ENCODE measurements around the gene FAN1.
A peak's percentile ranks its signal among the peaks of the same experiment; 100 is the strongest.

FAN1 gene

DNA sequence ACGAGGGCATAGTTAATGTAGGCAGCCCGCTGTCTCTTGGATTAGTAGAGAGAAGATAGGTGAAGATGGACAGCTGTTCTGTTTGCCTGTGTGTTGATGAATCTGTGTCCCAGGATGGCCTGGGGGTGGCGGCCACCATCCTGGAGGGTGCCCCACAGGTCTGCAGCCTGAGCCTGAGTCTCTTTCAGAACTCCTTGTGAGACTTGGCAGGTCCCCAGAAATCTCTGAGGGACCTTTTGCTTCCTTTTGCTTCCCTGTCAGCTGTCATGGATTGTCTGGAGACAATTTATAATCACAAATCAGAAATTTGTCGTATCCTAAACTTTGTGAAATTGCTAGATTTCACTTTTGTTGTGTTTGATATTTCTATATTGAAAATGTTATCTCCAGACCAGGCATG is 17.4 kb downstream of the FAN1 start:
- DNase-seq (ENCODE audit: low read depth in 2 of 2) = no peak

DNA sequence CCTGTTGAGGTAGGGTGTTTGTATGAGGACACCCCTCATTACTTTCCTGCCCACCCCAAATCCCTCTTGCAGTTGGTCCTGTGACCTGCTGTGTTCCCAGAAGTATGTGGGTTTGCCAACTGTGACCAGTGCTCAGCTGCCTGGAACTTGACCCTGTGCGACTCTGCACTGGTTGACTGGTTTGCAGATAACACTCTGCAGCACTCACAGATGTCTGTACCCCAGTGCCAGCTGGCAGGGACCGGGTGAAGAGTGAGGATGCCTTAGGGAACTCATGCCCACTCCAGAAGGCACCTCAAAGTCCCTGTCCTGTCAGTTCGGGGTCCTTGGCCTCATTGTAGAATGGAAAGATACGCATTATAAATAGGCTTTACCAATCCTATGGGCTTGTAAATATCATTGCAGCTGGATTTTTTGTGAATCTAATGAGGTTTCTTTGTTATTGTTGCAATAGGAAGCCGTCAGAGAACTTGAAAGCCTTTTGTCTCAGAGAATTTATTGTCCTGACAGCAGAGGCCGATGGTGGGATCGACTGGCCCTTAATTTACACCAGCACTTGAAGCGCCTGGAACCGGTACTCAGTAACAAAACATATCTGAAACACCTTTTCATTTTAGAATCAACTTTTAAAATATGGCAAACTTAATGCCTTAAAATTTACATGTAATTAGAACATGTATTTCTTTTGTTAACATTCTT is 18.2 kb downstream of the FAN1 start:
- DNase-seq (ENCODE audit: low read depth in 2 of 2) = no peak

DNA sequence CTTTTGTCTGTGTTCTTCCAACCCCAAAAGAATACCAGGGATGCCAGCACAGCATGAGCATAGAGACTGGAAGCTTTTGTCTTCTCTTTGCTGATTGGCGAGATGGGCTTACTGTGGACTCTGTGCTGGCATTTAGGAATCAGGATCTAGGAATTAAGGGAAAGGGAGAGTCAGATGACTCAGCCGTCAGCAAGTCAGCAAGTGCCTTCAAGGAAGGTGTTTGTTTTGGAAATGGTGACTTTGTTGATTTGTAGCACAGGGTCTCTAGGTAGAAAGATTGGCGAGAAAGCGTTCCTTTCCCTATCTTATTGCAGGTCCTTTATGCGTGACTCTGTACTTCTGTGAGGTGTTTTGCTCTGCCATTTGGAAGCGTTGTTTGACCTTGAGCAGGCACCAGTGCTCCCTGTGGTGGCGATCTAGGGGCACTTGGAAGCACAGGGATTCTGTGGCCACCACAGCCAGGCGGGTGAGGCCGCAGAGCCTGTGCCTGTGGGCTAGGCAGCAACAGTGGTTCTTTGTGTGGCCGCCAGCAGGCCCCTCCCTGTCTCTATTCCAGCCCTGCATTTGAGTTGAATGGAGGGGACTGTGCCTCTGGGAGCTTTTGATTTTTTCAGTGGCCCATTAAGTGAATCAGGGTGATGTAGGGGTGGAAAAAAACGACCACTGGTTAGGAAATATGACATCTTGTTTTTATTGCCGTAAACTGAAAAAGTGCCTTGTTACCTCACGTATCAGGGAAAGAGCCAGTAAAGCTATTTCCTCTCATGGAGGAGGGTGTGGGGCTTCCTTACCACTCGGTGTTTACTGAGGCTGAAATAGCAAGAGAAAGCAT is 19.0 kb downstream of the FAN1 start:
- no peak for DNase-seq (ENCODE audit: low read depth in 2 of 2)

DNA sequence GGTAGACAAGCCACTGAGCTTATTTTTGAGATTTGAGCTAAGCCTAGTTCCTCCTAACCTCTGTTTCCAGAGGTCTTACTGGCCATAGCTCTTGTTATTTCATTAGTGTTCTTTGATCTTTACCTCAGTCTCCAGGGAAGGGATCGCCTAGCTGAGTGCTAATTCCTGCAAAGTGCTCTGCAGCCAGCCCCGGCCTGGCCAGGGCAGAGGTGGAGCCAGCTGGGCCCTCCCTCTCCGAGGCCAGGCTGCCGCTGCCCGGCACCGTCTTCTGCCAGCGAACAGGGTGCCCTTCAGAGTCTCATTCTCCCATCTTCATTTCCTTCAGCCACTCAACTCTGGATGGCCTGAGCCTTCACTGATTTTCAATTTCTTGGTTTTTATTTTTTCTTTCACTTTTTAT is 19.7 kb downstream of the FAN1 start:
- no peak for DNase-seq (ENCODE audit: low read depth in 2 of 2)

DNA sequence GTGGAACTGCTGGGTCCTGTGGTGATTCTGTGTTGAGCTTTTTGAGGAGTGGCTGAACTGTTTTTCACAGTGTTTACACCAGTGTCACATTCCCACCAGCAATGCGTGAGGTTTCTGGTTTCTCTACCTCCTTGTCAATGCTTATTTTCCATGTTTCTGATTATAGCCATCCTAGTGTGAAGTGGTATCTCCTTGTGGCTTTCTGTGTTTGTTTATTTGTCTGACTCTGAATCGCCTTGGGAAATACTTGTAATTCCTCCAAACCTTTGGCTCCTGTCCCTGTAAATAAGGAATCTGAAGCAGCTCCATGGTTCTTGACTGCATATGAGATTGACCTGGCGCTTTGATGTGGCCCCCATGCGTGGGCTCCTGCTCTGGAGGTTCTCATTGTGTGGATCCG is 20.6 kb downstream of the FAN1 start:
- no peak for DNase-seq (ENCODE audit: low read depth in 2 of 2)

DNA sequence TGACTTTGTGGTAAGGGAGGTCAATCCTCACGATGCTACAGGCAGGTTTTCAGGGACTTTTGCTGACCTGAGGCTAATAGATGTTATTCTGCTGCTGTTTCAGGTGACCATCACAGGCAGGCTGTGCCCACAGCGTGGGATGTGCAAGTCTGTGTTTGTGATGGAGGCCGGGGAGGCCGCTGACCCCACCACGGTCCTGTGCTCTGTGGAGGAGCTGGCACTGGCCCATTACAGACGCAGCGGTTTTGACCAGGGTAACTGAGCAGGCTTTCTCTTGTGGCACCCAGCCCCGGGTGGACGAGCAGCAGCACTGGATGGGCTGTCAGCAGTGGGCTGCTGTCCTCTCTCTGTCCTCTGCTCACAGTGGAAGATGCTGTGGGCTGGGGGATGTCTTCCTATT is 22.0 kb downstream of the FAN1 start:
- no peak for DNase-seq (ENCODE audit: low read depth in 2 of 2)

DNA sequence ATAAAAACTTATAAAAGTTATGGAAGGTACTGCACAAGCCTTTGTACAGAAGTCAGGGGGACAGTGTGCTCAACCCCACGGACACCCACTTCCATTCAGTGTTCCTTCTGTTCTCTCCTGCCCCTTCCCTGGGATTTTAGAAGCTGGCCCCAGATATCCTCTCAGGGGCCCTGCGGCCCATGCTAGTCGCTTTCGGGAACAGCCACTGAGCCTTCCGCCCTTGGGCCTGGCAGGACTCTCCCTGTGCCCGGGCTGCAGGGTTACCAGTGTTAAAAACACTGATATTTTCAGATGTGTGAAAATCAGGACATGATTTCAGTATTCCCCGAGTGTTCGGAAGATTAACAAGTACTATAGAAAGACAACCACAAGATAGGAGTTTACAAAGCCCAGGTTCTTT is 22.4 kb downstream of the FAN1 start:
- DNase-seq (ENCODE audit: low read depth in 2 of 2) = no peak

DNA sequence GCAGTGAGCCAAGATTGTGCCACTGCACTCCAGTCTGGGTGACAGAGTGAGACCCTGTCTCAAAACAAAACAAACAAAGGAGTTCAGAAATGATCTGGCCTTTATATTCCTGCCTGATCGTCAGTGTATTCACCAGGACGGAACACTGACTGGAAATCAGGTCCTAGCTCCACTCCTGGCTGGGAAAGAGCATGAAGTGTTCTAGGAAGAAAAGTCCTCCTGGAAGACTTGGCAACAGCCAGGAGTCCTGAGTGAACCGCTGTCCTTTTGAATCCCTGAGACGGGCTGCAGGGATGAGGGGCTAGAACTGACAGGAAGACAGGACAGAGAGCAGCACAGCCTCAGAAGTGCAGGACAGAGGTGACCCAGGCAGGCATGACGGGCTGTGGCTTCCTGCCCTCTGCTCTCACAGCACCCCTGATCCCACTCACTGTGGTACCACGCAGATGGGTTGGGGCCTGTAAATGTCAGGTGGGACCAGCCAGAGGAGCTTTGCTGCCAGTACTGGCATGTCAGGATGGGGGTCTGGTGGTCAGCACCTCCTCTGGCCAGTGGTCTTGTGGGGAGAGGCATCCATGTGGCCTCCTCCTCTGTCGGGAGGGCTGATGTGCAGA is 23.5 kb downstream of the FAN1 start:
- no peak for DNase-seq (ENCODE audit: low read depth in 2 of 2)

DNA sequence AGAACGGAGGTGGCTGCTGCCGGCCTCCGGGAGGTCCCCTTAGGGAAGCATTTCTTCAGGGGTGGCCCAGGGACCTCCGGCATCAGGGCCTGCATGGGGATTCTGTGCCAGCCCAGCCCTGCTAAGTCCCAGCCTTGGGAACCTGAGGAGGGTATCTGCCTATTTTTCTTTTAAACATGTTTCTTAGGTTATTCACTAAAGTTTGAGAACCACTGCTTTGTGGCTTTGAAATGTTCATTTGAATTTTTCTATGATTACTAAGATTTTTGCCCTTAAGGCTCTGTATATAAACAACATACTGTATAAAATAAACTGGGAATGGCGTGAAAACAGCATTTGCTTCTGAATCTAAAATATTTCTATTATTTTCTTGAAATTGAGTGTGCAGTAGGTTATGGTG is 24.4 kb downstream of the FAN1 start:
- no peak for DNase-seq (ENCODE audit: low read depth in 2 of 2)

DNA sequence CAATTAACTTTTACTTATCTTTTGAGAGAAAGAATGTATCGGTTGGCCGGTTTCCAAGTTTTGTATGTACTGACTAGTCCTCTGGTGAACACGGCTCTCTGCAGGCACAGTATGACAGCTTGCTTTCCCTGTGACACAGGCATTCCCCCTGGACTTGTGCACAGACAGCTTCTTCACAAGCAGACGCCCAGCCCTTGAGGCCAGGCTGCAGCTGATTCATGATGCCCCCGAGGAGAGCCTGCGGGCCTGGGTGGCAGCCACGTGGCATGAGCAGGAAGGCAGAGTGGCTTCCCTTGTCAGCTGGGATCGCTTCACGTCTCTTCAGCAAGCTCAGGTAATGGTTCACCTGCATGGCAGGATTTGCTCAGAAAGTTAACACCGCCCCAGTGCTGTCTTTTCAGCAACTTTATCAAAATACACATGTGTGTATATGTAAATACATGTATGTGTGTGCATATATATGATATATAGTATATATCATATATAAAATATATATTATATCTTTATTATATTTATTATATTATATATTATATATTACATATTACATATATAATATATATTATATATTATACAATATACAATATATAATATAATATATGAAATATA is 25.5 kb downstream of the FAN1 start:
- no peak for DNase-seq (ENCODE audit: low read depth in 2 of 2)

DNA sequence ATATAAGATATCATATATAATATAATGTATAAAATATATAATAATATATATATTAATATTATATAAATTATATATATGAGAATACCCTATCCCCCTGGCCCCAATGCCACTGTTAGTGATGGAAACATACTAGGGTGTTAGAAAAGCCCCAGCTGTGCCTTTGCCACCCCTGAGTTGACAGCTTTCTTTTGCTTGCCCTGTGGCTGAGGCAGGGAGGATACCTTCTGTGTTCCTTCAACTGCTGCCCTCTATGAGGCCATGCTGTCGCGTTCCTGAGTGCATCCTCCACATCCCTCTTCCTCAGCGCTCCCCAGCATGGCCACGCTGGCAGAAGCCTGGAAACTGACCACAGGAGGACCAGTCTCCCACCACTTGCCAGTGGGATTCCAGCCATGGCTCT is 26.3 kb downstream of the FAN1 start:
- DNase-seq (ENCODE audit: low read depth in 2 of 2) = no peak

DNA sequence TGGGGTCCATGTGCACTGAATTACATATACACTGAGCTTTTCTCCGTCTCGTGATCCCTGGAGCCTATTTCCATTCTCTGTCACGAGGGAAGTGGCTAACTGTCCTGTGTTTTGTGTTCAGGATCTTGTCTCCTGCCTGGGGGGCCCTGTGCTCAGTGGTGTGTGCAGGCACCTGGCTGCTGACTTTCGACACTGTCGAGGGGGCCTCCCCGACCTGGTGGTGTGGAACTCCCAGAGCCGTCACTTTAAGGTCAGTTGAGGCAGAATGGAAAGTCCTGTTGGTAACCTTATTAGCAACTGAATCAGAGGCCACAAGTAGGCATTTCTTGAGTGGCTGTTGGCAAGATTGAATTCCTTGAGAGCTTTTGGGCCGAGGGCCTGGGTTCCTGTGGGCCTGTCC is 26.7 kb downstream of the FAN1 start:
- no peak for DNase-seq (ENCODE audit: low read depth in 2 of 2)

DNA sequence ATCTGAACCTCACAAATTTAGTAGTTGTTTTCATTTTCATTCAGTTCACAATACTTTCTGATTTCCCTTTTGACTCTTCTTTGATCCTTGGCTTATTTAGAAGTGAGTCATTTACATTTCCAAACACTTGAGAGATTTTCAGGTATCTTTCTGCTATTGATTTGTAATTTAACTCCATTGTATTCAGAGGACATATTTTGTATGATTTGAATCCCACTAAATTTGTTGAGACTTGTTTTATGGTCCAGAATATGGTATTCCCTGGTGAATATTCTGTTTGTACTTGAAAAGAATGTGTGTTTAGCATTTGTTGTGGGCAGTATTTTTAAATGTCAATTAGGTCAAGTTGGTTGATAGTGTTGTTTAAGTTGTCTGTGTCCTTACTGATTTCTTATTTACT is 29.6 kb downstream of the FAN1 start:
- no peak for DNase-seq (ENCODE audit: low read depth in 2 of 2)

DNA sequence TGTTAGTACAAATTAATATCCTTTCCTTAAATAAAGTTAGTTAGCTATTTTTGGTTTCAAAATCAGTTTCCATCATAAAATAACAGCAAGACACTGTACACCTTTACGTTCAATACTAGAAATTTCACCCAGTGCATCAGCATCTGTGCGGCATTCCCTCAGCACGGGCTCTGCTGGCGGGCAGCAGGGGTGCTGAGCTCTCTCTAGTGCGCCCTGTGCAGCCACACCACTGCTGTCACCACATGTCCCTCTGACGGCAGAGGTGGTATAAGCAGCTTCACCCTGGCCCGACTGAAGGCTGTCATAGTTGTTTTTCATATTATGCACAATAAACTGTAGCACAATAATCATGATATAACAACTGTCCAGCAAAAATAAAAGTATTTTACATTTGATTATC is 35.4 kb downstream of the FAN1 start:
- DNase-seq (ENCODE audit: low read depth in 2 of 2) = no peak

DNA sequence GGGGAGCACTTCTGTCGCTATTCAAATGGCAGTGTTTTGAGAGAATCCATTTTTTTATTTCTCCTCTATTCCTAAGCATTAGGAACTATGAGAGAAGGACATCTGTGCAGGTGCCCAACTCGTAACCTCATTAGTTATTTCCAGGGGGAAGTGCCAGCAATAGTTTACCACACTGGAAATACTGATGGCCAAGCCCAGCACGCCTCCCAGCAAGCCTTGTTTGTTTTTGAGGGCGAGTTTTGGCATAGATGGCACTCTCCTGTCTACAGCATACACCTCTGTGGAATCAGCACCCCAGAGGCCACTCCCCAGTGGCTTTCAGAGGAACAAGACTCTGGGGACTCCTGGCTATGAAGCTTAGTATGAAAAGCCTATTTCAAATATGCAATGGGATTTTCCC is 36.6 kb downstream of the FAN1 start:
- DNase-seq (ENCODE audit: low read depth in 2 of 2) = no peak

DNA sequence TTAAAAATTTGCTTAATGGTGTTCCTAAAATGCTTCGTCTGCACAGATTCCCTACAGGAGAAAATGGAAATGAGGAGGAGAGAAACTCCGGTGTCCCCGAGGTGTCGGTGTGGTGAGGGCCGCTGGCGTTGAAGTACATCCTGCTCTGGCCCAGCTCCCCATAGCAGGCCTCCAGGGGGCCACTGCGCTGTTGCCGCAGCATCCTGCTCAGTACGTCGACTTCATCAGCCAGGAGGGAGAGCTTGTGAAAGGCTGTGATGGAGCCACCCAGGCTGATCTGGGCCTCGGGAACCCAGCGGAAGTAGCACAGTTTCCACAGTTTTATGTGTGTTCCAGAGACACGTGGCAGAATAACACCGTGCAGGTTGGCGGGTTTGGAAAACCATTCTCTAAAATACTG is 37.8 kb downstream of the FAN1 start:
- no peak for DNase-seq (ENCODE audit: low read depth in 2 of 2)

DNA sequence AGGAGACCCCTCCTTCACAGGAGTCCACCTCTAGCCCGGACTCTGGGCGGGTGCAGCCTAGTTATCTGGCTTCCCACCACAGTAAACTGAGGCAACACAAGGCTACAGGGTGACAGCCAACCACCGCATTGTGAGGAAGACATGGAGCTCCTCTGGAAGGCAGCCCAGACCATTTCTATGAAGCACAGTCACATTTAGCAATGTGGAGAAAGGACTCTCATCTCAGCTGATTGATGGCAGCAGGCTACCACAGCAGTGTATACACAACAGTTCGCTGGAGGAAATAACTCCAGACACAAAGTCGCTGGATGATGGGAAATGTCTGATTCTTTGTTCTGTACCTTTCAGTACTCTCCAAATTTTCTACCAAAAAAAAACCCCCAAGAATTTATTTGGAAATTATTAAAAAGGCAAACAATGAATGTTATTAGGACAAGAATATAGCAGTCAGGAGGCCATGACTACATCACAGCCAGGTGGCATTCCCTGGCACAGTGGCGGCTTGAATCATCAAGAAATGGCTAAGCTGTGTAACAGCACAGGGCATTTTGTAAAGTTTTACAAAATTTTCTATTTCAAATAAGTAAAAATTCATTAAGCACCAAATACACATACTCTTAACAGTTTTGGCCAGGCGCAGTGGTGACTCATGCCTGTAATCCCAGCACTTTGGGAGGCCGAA is 40.1 kb downstream of the FAN1 start:
- DNase-seq (ENCODE audit: low read depth in 2 of 2) = no peak

DNA sequence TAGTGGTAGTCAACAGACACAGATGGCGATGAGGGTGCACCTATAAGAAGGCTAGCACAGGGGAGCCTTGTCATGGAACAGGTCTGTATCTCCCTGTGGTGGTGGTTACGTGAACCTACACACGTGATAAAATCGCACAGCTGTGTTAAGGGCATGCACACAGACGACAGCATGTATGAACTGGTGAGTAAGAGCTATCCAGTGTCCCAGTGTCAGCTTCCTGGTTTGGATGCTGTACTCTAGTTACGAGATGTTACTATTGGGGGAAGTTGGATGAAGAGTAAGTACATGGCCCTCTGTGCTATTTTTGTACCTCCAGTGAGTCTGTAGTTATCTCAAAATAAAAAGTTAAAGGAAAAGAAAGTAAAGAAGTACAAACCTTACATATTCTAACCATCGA is 49.5 kb downstream of the FAN1 start:
- no peak for DNase-seq (ENCODE audit: low read depth in 2 of 2)

DNA sequence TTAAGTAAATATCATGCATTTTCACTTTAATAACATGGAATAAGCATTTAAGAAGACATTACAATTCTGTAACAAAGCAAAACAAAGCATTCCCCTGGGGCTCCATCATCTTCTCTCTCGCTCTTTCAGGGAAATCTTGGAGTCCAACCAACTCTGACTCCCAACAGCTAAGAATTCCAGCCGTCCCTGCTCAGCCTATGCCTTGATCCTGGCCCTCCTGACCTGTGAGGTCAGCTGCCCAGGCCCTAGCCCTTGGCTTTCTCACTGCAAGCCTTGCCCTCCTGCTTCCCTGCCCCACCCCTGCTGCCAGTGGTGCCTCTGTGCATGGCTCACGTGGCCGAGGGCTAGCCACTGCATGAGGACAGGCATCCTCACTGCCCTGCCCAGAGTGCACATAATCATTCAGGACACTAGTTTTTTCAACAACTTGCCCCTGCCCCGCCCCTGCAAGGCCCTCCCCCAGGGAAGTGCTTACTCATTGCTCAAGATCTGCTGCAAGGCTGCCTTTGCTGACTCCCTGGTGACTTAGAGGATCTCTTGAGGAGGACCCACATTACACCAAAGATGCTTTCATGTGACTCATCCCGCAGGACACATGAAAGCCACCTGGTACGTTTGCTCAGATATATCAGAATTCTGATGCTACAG is 50.1 kb downstream of the FAN1 start:
- DNase-seq (ENCODE audit: low read depth in 2 of 2) = peak in 1 of 2 donors; percentile 3

DNA sequence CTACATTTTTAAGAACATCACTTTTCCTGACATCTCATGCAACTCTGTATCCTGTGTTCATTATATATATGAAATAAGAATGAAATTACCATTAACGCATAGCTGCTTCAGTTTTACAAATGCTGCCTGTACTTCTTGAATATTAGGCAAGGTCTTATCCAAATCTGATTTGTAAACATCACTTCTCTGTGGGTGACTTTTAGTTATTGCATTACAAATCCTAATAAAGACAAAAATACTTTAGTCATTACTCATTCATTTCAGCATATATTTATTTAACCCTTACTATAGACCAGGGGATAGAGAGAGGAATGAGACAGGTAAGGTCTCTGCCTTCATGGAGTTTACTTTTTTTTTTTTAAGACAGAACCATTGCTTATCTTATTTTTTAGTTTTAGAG is 51.0 kb downstream of the FAN1 start:
- no peak for DNase-seq (ENCODE audit: low read depth in 2 of 2)

Measured in stimulated activated CD4-positive, alpha-beta T cell treated with anti-CD3 and anti-CD28 coated beads, Interleukin-15, amount 100 ng/mL, for 48 hours (primary cell).